SIG-M5 (cell line): Measurements from ENCODE around the gene DDX27.

Experiments
- DNase-seq: peaks from one replicate; lab custom pipeline; 2025; lab: John Stamatoyannopoulos, UW

The DDX27 gene

DNA sequence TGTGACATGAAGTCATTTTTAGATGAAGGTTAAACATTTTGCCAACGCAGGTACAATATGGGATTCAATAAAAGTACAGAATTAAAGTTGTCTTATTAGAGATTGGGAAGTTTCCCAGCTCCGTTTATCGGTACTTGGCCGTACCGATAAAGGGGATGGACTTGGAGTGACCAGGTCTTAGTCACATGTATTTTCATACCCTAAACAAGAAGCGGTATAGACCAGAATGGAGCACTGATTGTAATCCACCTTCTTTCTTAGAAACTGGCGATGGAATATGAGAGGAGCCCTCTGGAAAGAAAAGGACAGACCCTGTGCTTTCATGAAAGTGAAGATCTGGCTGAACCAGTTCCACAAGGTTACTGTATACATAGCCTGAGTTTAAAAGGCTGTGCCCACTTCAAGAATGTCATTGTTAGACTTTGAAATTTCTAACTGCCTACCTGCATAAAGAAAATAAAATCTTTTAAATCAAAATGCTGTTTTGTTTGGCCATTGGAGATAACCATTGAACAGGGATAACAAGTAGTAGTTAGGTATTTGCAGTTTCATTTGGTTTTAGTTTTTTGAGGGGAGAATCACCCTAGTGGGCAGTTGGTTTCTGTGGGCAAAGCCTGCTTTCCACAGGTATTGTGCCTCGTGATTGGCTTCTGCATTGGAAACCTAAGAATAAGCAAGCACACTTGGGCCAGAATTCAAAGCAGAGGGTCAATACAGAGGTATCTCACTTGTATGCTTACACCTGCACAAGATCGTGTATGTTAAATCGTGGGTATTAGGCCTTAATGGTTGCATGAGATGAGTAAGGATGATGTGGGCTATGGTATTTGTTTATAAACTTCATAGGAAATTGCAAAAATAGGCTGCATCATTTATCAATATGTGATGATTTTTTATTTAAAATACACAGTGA, 69.8 kb downstream of the DDX27 start:
- DNase-seq = no peak

DNA sequence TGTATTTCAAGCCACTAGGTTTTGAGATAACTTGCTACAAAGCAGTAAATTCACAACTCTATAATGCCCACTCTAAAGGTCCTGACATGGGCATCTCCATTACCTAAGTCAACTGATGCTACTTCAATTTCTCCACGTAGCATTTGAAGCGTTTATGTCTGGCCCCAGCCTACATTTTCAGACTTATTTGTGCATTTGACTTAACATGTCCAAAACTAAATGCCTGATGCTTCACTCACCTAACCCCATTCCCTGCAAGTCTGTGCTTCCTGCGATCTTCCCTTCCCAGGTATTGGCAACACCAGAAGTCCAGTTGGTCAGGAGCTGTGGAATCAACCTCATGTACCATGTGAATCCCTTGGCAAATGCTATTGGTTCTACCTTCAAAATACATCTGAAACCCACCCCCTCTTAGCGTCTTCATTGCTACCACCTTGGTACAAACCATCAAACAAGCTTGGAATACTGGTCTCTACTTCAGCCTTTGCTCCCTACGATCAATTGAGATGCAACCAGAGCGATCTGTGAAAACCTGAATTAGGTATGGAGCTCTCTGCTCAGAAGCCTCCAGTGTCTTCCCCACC, 71.5 kb downstream of the DDX27 start:
- no peak for DNase-seq

DNA sequence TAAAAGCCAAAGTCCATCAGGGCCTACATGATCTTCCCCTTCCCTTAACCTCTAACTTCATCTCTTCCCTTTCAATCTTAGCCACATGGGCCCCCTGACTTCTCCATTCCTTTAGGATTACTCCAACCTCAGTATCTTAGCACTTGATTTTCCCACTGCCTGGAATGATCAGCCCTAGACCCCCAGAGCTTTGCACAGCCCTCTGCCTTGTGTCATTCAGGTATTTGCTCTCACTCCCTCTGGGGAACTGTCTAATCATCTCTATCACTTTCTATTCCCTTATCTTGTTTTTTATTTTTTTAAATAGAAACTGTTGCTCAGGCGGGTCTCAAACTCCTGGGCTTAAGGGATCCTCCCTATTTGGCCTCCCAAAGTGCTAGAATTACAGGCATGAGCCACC, 72.0 kb downstream of the DDX27 start:
- DNase-seq = no peak

DNA sequence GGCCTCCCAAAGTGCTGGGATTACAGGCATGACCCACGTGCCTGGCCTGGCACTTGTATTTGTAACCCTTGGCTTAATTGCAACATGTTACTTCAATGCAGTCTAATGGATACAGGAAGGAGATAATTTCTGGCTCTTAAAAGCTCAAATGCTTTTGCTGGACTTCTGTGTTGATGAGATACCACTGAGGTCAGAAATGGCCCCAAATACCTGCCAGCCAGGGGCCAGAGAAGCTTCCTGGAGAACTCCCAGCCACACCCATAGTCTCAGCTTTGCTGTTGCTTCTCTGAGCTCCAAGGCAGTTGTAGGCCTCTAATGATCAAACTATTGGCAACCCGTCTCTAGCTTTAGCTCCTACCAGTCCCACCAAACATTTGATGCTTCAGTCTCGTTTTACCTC, 72.8 kb downstream of the DDX27 start:
- no peak for DNase-seq

DNA sequence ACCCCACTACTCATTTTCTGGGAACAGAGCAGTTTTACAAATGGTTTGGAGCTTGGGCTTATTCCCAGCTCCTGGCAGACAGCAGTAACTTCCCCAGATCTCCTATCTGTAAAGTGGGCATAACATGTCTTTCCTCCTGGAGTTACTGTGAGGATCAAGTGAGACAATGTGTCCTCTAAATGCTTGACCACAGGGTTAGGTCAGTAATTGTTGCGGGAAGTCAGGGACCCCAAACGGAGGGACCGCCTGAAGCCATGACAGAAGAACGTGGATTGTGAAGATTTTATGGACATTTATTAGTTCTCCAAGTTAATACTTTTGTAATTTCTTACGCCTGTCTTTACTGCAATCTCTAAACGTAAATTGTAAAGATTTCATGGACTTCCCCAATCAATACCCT, 73.9 kb downstream of the DDX27 start:
- DNase-seq = no peak
